Activated CD8-positive, alpha-beta T cell treated with anti-CD3 and anti-CD28 coated beads, Interleukin-2, amount 10 ng/mL, durations not matched to agents 7 days and 5 days (primary cell): Measurements from ENCODE around the gene GCN1. TPM values are rescaled to one million over a fixed set of nuclear protein-coding genes. Genes with fewer than 3 reads are reported as not detected.

Experiments used
- ATAC-seq: fragments of 150-1000 bp; cut with Tn5 transposase; one replicate; pipeline ENCODE4 v1.10.0; 2021; ENCODE audit warnings: moderate library complexity
- CTCF ChIA-PET: fragments of 350-600 bp; sonication (Branson Sonifier 250); formaldehyde crosslinking; loops from one replicate; lab custom pipeline; 2021; ENCODE audit warnings: antibody characterized with exemption; lab: Charles Lee
- POLR2A ChIA-PET: fragments of 350-600 bp; sonication (Branson Sonifier 250); formaldehyde crosslinking; loops from one replicate; lab custom pipeline; 2021; ENCODE audit warnings: antibody characterized with exemption; lab: Charles Lee
- DNase-seq: peaks from one replicate; pipeline ENCODE4 v3.0.0-alpha.2; 2020
- H3K27ac Mint-ChIP-seq: one replicate; pipeline ENCODE4 v1.8.0; 2021; ENCODE audit warnings: mild to moderate bottlenecking, mixed read lengths
- H3K27me3 Mint-ChIP-seq: one replicate; pipeline ENCODE4 v1.8.0; 2021; ENCODE audit warnings: low read depth, mixed read lengths
- H3K36me3 Mint-ChIP-seq: one replicate; pipeline ENCODE4 v1.8.0; 2021; ENCODE audit warnings: low read depth, mixed read lengths
- H3K4me1 Mint-ChIP-seq: one replicate; pipeline ENCODE4 v1.8.0; 2021; ENCODE audit warnings: low read depth, mixed read lengths
- H3K4me3 Mint-ChIP-seq: one replicate; pipeline ENCODE4 v1.8.0; 2021; ENCODE audit warnings: mild to moderate bottlenecking, mixed read lengths
- H3K9me3 Mint-ChIP-seq: one replicate; pipeline ENCODE4 v1.8.0; 2022; ENCODE audit warnings: mixed read lengths; ENCODE audit not compliant: insufficient read depth
- total RNA-seq, 2 experiments: library from RNA; stranded (reverse); gene quantifications; one replicate each; pipeline ENCODE4 v1.2.3, GENCODE V29; 2021

The GCN1 gene
- total RNA-seq, 2 experiments from 2014 or later, result 109 to 112 TPM

GRCh38 chr12:120090626-120091295 lies 103.8 kb downstream of the GCN1 start:
- ChIA-PET CTCF (no interaction called here), POLR2A (interaction anchor here (0.6 to 0.9 kb wide), 3 partner anchors 24 to 110 kb away, joined by 3 read pairs; partner anchors contain the start of gene RPLP0)
- Mint-ChIP-seq H3K9me3 (no peaks in the 10 kb centered on the region), H3K4me3 (no peak overlapping the region), H3K4me1 (peaks cover 27% of the 10 kb centered on the region), H3K27ac (no peak overlapping the region), H3K36me3 (peaks cover 35% of the 10 kb centered on the region), H3K27me3 (no peaks in the 10 kb centered on the region)
- DNase-seq, result no peak
- ATAC-seq, result no peak

- Mint-ChIP-seq H3K4me1 (peaks cover 29% of the 10 kb centered on the region), H3K27ac (no peak overlapping the region), H3K36me3 (peaks cover 38% of the 10 kb centered on the region), H3K4me3 (no peak overlapping the region), H3K27me3 (no peaks in the 10 kb centered on the region), H3K9me3 (no peaks in the 10 kb centered on the region)
- DNase-seq (no peak), ATAC-seq (no peak)
- POLR2A ChIA-PET, result interaction anchor here (0.9 kb wide), 1 partner anchor 111 kb away, joined by 3 read pairs; the partner anchor contains the start of gene RPLP0
- CTCF ChIA-PET, result no interaction called here
These were observed 104.3 kb downstream of the GCN1 start for GRCh38 chr12:120090206-120090605.

GRCh38 chr12:120089796-120090195 lies 104.7 kb downstream of the GCN1 start:
- DNase-seq (no peak), ATAC-seq (no peak)
- ChIA-PET POLR2A (interaction anchor here (0.9 kb wide), 1 partner anchor 111 kb away, joined by 3 read pairs; the partner anchor contains the start of gene RPLP0), CTCF (no interaction called here)
- Mint-ChIP-seq H3K27ac (no peak overlapping the region), H3K27me3 (no peaks in the 10 kb centered on the region), H3K4me1 (peaks cover 30% of the 10 kb centered on the region), H3K4me3 (no peak overlapping the region), H3K36me3 (peaks cover 41% of the 10 kb centered on the region), H3K9me3 (no peaks in the 10 kb centered on the region)

DNA sequence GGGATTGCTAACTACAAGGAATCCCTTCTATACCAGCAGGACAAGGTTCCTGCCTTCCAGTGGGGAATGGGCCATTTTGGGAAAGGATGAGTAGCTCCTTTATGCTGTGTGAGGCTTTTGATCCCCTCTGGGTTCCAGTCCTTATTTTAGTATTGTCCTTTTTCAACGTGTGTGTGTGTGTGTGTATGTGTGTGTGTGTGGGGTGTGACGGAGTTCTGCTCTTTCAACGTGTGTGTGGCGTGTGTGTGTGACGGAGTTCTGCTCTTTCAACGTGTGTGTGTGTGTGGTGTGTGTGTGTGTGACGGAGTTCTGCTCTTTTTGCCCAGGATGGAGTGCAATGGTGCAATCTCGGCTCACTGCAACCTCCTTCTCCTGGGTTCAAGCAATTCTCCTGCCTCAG lies 105.4 kb downstream of the GCN1 start:
- ChIA-PET CTCF (interaction anchor here (3.1 kb wide), 1 partner anchor 100 kb away, joined by 31 read pairs; the partner anchor contains the start of gene BICDL1), POLR2A (interaction anchor here (0.6 to 1.5 kb wide), 2 partner anchors 28 to 419 kb away, joined by 4 to 6 read pairs; partner anchors contain the start of gene RAB35)
- H3K36me3 Mint-ChIP-seq, result peaks cover 44% of the 10 kb centered on the region
- H3K27ac Mint-ChIP-seq, result no peak overlapping the region
- no peaks in the 10 kb centered on the region for H3K27me3 Mint-ChIP-seq
- ATAC-seq (no peak), DNase-seq (no peak)
- no peaks in the 10 kb centered on the region for H3K9me3 Mint-ChIP-seq
- no peak overlapping the region for H3K4me3 Mint-ChIP-seq
- peaks cover 30% of the 10 kb centered on the region for H3K4me1 Mint-ChIP-seq

- H3K4me1 Mint-ChIP-seq, result peaks cover 28% of the 10 kb centered on the region
- peak; percentile 100 for DNase-seq
- peak overlapping the region; percentile 72 for H3K4me3 Mint-ChIP-seq
- peak overlapping the region; percentile 84 for H3K27ac Mint-ChIP-seq
- H3K36me3 Mint-ChIP-seq, result peaks cover 46% of the 10 kb centered on the region
- CTCF ChIA-PET, result interaction anchor here (0.6 to 3.1 kb wide), 35 partner anchors 9 to 178 kb away, joined by 3 to 31 read pairs (median 4); partner anchors contain the start of genes BICDL1, RAB35 and RPLP0
- POLR2A ChIA-PET, result interaction anchor here (0.8 to 1.8 kb wide), 9 partner anchors 32 to 204 kb away, joined by 3 to 11 read pairs (median 3); partner anchors contain the start of genes RNU4-2 and RPLP0
- no peaks in the 10 kb centered on the region for H3K27me3 Mint-ChIP-seq
- peak; percentile 97 for ATAC-seq
- H3K9me3 Mint-ChIP-seq, result no peaks in the 10 kb centered on the region
These were observed 107.5 kb downstream of the GCN1 start for GRCh38 chr12:120086801-120087621.

- DNase-seq (no peak), ATAC-seq (no peak)
- H3K4me3 Mint-ChIP-seq, result peak overlapping the region; percentile 72
- ChIA-PET POLR2A (interaction anchor here (1.1 to 1.6 kb wide), 5 partner anchors 71 to 205 kb away, joined by 3 to 8 read pairs (median 4); partner anchors contain the start of genes RNU4-2 and RPLP0), CTCF (interaction anchor here (1.2 to 3.1 kb wide), 13 partner anchors 11 to 157 kb away, joined by 3 to 31 read pairs (median 9); partner anchors contain the start of genes BICDL1 and RPLP0)
- no peaks in the 10 kb centered on the region for H3K27me3 Mint-ChIP-seq
- no peaks in the 10 kb centered on the region for H3K9me3 Mint-ChIP-seq
- peaks cover 43% of the 10 kb centered on the region for H3K36me3 Mint-ChIP-seq
- peaks cover 33% of the 10 kb centered on the region for H3K4me1 Mint-ChIP-seq
- H3K27ac Mint-ChIP-seq, result no peak overlapping the region
These were observed 108.4 kb downstream of the GCN1 start for GRCh38 chr12:120085920-120086645.

DNA sequence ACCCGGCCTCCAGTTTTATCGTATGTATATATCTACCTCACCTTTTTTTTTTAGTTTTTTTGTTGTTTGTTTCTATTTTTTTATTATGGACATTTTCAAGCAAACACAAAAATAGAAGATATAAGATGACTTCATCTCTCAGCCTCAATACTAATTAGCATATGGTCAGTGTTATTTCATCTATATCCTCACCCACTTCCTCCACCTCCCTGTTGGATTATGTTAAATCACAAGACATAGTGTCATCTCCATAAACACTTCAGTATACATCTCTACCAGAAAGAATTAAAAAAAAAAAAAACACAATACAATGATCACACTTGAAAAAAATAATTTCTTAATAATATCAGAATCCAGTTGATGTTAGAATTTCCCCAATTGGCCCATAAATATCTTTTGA lies 112.9 kb downstream of the GCN1 start:
- Mint-ChIP-seq H3K27ac (no peak overlapping the region), H3K4me3 (no peak overlapping the region), H3K36me3 (peaks cover 43% of the 10 kb centered on the region), H3K9me3 (no peaks in the 10 kb centered on the region), H3K27me3 (no peaks in the 10 kb centered on the region), H3K4me1 (peaks cover 21% of the 10 kb centered on the region)
- ChIA-PET POLR2A (no interaction called here), CTCF (interaction anchor here (1.1 kb wide), 1 partner anchor 91 kb away, joined by 3 read pairs; no protein-coding TSS in a partner anchor)
- no peak for ATAC-seq
- no peak for DNase-seq

DNA sequence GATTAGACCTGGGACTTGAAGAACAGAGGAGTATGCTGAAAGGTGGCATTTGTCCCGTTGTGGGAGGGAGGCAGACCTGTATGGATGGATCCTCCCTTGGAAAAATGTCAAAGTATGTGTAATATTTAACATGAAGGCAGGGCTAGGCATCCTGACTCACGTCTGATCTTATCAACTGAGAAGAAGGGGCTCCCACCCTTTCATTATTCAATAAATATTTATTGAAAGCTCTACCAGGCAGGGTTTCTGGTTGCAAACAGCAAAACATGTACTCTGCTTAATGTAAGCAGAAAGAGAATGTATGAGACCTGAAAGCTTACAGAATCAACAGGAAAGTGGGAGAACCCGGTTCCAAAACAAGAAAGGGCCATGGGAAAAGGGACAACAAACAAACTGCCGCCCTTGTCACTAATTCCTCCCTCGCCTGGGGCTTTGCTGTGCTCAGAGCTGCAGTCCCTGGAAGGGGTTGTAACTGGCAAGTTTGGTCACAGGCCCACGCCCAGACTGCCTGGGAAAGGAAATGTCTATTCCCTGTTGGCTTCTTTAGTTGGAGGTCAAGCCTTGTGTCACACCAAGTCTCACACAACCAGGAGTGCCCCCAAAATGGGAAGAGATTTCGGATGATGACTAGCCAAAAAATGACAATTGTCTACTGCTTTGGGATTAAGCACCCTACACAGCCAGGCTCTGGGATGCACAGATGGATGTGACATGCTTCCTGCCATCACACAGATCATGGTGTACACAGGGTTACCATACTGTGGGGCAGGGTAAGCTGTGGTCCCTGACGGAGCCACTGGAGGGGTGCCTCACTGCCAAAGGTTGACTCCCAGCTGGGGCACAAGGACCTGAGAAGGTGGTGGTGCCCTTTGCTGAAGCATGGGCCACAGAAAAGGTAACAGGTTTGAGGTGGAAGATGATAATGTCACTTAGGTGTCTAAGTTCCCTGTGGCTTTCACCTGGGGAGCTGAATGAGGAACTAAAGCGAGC lies 114.8 kb downstream of the GCN1 start:
- ATAC-seq, result no peak
- Mint-ChIP-seq H3K27ac (no peak overlapping the region), H3K9me3 (no peaks in the 10 kb centered on the region)

DNA sequence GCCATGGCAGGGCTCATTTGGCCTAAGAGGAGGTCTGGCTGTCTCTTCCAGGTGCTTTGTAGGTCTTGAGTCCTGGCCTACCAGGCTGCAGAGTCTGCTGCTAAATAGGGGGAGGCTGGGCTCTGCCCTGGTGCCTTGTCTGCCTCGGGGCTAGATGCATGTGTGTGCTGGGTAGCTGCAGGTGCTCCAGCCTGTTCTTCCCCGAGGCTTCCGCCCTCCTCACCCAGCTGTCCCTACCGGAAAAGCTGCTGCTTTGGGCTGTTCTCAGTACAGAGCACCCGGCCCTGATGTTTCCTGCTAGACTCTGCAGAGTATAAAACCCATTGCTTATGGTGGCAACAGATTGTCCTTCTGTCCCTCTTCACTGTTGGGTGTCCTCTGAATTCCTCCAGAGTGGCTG lies 115.6 kb downstream of the GCN1 start:
- H3K4me1 Mint-ChIP-seq, result peaks cover 24% of the 10 kb centered on the region
- ChIA-PET POLR2A (interaction anchor here (1.1 to 1.2 kb wide), 2 partner anchors 71 to 72 kb away, joined by 4 read pairs; no protein-coding TSS in a partner anchor), CTCF (no interaction called here)
- H3K27me3 Mint-ChIP-seq, result no peaks in the 10 kb centered on the region
- H3K36me3 Mint-ChIP-seq, result peaks cover 44% of the 10 kb centered on the region
- ATAC-seq, result peak; percentile 58
- peak overlapping the region; percentile 47 for H3K27ac Mint-ChIP-seq
- no peaks in the 10 kb centered on the region for H3K9me3 Mint-ChIP-seq
- DNase-seq, result no peak
- H3K4me3 Mint-ChIP-seq, result no peak overlapping the region

More for the DNA sequence above, 114.8 kb downstream of the GCN1 start:
- Mint-ChIP-seq H3K4me3 (no peak overlapping the region), H3K4me1 (peaks cover 17% of the 10 kb centered on the region), H3K36me3 (peaks cover 43% of the 10 kb centered on the region), H3K27me3 (no peaks in the 10 kb centered on the region)
- CTCF ChIA-PET, result interaction anchor here (1.0 kb wide), 1 partner anchor 91 kb away, joined by 4 read pairs; the partner anchor contains the start of gene BICDL1
- POLR2A ChIA-PET, result interaction anchor here (1.0 to 1.1 kb wide), 2 partner anchors 23 to 72 kb away, joined by 3 to 4 read pairs; no protein-coding TSS in a partner anchor
- no peak for DNase-seq

GRCh38 chr12:120077260-120077659 lies 117.3 kb downstream of the GCN1 start:
- no peak overlapping the region for H3K4me3 Mint-ChIP-seq
- H3K9me3 Mint-ChIP-seq, result no peaks in the 10 kb centered on the region
- H3K27me3 Mint-ChIP-seq, result no peaks in the 10 kb centered on the region
- no peak for ATAC-seq
- ChIA-PET CTCF (no interaction called here), POLR2A (interaction anchor here (0.6 kb wide), 1 partner anchor 47 kb away, joined by 3 read pairs; no protein-coding TSS in a partner anchor)
- peaks cover 53% of the 10 kb centered on the region for H3K36me3 Mint-ChIP-seq
- DNase-seq, result no peak
- H3K27ac Mint-ChIP-seq, result no peak overlapping the region
- peaks cover 24% of the 10 kb centered on the region for H3K4me1 Mint-ChIP-seq
